GM18502 (cell line): ENCODE measurements around the gene LRMDA.

Experiments used
- ATAC-seq: cut with Tn5 transposase; IDR thresholded peaks from one replicate; pipeline ENCODE4 v1.9.1; 2021; ENCODE audit warnings: mild to moderate bottlenecking; ENCODE audit not compliant: unreplicated experiment, poor library complexity

The LRMDA gene

GRCh38 chr10:76350583-76350982 lies 919.2 kb downstream of the LRMDA start:
- ATAC-seq, result no peak

GRCh38 chr10:76352300-76352699 lies 920.9 kb downstream of the LRMDA start:
- no peak for ATAC-seq

- ATAC-seq, result no peak
These were observed 921.9 kb downstream of the LRMDA start for GRCh38 chr10:76353237-76353851.

DNA sequence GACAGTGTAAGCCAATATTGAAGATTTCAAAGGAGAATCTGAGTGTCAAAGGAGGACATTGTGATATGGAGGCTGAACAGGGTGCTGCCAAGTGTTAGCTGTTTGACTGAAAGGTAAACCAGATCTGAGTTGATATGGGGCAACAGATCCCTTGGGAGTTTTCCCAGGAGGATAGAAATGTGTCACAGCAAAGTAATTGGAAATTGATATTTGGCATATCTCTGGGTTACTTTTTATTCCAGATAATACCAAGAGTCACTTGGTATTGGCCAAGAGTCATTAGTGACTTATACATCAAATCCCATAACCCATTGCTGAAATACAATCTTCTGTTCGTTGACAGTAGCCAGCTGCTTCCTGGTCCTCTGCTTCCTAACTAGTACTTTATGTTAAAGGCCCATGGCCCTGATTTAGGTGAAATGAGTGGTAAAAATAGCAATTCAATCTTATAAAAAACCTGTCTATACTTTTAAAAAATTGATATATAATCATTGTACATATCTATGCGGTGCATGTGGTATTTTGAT lies 922.9 kb downstream of the LRMDA start:
- no peak for ATAC-seq

- no peak for ATAC-seq
These were observed 923.5 kb downstream of the LRMDA start for GRCh38 chr10:76354921-76355320.

DNA sequence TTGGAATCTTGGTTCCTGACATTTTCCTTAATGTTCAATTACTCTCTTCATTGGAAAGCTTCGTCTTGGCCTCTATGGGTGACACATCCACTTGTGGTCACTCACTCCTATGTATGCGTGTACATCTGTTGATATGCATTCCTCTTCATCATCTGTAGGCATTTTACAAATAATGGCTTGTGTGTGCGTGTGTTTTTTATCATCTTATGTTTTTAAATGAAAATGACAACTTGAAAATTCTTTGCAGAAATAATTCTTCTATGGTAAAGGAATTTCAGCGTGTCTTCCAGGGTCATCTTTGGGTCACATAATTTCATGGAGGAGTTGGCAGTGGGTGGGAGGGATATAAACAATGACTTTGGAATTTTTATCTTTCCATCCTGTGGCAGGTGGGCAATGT lies 925.1 kb downstream of the LRMDA start:
- ATAC-seq, result no peak

DNA sequence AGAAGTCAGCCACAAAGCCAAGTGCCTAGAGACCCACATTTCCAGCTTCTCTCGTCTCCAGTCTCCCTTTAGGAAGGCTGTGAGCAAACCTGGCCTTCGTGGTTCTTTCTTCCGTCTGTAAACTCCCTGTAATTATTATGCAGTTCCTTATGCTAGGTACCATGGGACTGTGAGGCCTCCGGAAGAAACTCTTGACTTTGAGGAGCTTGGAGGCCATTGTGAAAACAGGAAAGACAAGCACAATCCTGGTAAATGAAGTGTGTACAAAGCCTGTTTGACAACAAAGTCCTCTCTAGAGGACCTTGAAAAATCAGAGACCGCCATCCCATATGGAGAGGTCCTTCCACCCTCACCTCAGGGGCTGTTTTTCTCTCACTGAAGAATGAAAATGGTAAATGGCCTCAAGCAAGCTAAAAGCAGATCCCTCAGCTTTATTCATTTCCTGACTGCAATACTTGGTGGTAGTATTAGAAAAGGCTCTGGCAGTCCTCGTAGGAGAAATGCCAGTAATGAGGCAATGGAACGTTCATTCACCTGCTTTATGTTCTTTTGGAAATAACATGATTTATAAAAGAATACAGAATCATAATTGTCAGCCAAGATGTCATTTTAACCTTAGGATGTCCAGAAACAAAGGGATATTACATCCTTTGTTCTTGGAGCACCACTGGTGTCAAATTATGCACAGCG lies 926.4 kb downstream of the LRMDA start:
- no peak for ATAC-seq

DNA sequence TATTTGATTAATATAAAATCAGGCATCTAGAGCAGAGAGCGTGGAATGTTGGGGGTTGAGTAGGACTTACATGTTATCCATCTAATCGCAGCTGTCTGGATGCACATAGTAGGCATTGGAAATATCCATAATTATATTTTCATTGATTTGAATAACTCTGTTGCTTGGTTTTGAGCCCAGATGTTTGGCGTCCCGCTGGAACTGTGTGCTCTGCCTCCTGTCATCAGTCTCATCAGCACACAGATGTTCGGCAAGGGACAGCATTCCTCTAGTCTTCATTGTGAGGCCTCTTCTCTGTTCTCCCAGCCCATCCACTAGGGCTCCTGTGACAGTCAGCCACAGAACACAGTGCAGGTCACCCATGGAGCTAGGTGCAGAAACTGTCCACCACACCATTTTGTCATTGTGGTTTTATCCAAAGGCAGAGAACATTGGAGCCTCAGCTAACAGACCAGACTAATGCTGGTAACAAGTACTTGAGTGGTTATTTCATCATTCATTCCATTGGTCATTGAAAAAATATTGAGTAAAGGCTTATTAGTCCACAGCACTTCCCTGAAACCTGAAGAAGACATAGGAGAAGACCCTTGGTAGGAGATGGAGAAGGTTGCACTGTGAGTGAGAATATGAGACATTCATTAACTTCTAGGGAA lies 927.4 kb downstream of the LRMDA start:
- no peak for ATAC-seq

DNA sequence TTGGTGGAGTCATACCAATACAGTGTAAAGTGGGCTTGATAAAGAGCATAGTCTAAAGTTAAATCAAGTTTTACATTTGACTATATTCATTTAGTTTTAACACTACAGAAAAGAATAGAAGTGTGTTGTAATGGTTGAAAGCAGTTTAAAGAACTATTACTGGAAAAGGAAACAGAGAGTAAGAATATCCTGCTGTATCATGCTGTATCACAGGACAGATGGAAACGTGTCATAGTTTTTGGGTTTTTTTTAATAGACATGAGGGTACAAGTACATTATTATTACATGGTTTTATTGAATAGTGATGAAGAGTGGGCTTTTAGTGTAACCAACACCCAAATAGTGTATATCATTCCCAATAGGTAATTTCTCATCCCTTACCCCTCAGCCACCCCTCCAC lies 944.3 kb downstream of the LRMDA start:
- no peak for ATAC-seq

GRCh38 chr10:76382381-76382851 lies 951.0 kb downstream of the LRMDA start:
- no peak for ATAC-seq

- ATAC-seq, result no peak
These were observed 957.0 kb downstream of the LRMDA start for GRCh38 chr10:76388321-76389023.

GRCh38 chr10:76393875-76394706 lies 962.7 kb downstream of the LRMDA start:
- no peak for ATAC-seq

- no peak for ATAC-seq
These were observed 963.3 kb downstream of the LRMDA start for GRCh38 chr10:76394707-76395042.

GRCh38 chr10:76395251-76395650 lies 963.8 kb downstream of the LRMDA start:
- no peak for ATAC-seq

DNA sequence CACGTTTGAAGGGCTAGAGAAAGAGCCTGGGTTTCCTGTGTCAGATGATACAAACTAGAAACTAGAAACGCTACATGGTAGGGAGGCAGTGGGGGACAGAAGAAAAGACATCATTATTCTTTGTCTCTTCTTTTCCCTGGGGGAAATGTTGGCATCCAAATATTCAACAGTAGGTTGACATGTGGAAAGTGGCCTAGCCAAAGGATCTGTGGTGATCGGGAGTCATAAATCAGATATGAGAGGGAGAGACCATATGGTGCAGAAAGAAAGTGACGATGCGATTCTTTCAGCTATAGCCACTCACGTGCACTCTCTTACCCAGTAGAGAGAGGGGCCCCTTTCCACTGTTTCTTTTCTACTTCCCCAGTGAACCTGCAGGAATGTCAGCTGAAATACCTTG lies 964.7 kb downstream of the LRMDA start:
- ATAC-seq, result no peak

- ATAC-seq, result no peak
These were observed 966.0 kb downstream of the LRMDA start for GRCh38 chr10:76397181-76398042.

- ATAC-seq, result no peak
These were observed 966.8 kb downstream of the LRMDA start for GRCh38 chr10:76398043-76398710.

- ATAC-seq, result no peak
These were observed 967.8 kb downstream of the LRMDA start for GRCh38 chr10:76399226-76399625.

GRCh38 chr10:76401006-76401405 lies 969.6 kb downstream of the LRMDA start:
- ATAC-seq, result no peak
